Measurements from ENCODE around the gene MMRN2. TPM values are rescaled to one million over a fixed set of nuclear protein-coding genes. Genes with fewer than 3 reads are reported as not detected.
A peak's percentile ranks its signal among the peaks of the same experiment; 100 is the strongest.

MMRN2 gene
- total RNA-seq, 1 donor from 2014 or later: 0.27 TPM

DNA sequence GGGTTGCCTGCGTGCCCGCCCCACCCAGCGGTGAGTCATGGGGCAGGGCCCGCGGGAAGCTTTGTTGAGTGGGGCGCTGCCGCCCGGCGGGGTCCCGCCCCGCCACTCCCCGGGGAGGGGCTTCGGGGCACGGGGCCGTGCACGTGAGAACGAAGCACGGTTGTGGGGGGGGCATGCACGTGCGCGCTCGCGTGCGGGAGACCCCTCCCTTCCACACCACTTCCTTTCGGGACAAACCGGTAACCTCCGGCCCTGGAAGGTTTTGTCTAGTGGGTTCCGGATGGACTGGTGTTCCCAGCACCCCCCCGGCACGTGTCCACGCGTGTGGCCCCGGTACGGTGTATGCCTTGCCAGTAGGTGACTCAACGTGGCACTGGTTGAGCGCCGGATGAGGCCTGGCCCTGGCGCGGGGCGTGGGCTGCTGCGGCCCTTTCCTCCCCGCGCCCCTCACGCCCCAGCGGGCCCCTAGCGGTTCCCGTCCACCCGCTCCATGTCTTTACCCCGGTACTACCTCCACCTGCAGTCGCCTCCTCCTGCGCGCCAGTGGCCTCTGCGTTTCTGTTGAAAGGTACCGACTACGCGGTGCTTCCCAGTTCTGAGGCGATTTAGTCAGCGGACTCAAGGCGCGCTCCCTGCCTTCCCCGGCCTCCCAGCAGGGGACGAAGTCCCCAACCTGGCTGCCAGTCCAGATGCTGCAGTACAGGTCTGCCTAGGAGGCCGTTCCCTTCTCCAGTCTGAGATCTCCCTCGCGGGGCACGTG lies 14.0 kb upstream of the MMRN2 start:
- Mint-ChIP-seq H3K9me3 (no peaks in the 10 kb centered on the region), H3K27ac (peak overlapping the region; percentile 86), H3K4me1 (peaks cover 26% of the 10 kb centered on the region), H3K4me3 (peak overlapping the region; percentile 87), H3K36me3 (ENCODE audit: low read depth) (no peaks in the 10 kb centered on the region), H3K27me3 (peaks cover 4% of the 10 kb centered on the region)
- no peak for TF ChIP-seq CTCF (IDR thresholded peaks at IDR 0.05)
- intact Hi-C loops (cut with micrococcal nuclease): loop anchor here (1.0 to 5.0 kb wide), 5 partner anchors 124 to 1416 kb away; partner anchors contain the start of genes ATAD1, SHLD2 and WAPL
- CTCF ChIA-PET: interaction anchor here (1.0 kb wide), 1 partner anchor 32 kb away, joined by 3 read pairs; no protein-coding TSS in a partner anchor
- DNase-seq (peak; percentile 91), ATAC-seq (ENCODE audit: low read depth) (peak; percentile 88)
- POLR2A ChIA-PET: interaction anchor here (0.6 to 1.2 kb wide), 8 partner anchors 123 to 1550 kb away, joined by 3 to 23 read pairs (median 3); partner anchors contain the start of genes BMPR1A, GLUD1, MINPP1 and SHLD2

DNA sequence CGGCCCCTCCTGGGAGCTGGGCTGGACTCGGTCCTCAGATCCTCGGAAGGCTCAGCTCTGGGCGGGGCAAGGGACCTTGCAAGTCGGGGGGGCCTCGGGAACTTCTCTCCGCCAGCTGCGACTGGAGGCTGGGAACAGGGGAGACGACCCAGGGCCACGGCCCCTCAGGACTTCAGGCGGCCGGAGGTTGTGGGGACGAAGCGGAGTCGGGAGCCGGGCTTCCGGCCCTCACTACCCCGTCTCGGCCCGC lies 13.5 kb upstream of the MMRN2 start:
- Mint-ChIP-seq H3K27ac (peak overlapping the region; percentile 86), H3K36me3 (ENCODE audit: low read depth) (no peaks in the 10 kb centered on the region), H3K4me3 (peak overlapping the region; percentile 87), H3K9me3 (no peaks in the 10 kb centered on the region), H3K27me3 (peaks cover 4% of the 10 kb centered on the region), H3K4me1 (peaks cover 31% of the 10 kb centered on the region)
- TF ChIP-seq CTCF (IDR thresholded peaks at IDR 0.05): no peak
- CTCF ChIA-PET: interaction anchor here (1.0 kb wide), 1 partner anchor 32 kb away, joined by 3 read pairs; no protein-coding TSS in a partner anchor
- POLR2A ChIA-PET: interaction anchor here (0.6 to 1.2 kb wide), 9 partner anchors 31 to 1551 kb away, joined by 3 to 23 read pairs (median 3); partner anchors contain the start of genes BMPR1A, GLUD1, MINPP1 and SHLD2
- no peak for ATAC-seq (ENCODE audit: low read depth)
- no peak for DNase-seq
- intact Hi-C loops (cut with micrococcal nuclease): loop anchor here (1.0 to 5.0 kb wide), 5 partner anchors 124 to 1416 kb away; partner anchors contain the start of genes ATAD1, SHLD2 and WAPL

DNA sequence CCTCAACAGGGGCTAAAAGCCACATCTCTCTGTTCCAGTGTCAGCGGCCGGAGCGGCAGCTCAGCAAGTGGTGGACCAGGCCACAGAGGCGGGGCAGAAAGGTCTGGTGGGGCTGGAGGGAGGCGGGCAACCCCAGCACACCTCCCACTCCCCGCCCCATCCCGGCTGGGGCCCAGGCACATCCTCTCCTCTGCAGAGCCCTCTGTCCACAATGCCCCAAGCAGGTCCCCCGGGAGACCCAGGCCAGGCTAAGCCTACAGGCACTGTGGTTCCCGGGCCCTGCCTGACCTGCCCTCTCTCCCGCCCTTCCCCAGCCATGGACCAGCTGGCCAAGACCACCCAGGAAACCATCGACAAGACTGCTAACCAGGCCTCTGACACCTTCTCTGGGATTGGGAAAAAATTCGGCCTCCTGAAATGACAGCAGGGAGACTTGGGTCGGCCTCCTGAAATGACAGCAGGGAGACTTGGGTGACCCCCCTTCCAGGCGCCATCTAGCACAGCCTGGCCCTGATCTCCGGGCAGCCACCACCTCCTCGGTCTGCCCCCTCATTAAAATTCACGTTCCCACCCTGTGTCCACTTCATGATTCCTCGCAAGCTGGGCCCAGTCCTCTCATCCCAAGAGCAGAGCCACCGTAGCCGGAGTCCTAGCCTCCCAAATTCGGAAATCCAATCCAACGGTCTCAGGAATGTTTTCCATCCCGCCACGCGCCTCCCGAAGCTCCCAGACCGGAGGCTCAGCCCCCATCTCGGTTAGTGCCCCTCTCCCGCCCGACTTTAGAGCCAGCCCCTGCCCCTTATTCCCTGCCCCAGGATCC lies 13.0 kb upstream of the MMRN2 start:
- CTCF ChIA-PET: interaction anchor here (1.0 kb wide), 1 partner anchor 31 kb away, joined by 3 read pairs; no protein-coding TSS in a partner anchor
- Mint-ChIP-seq H3K27me3 (peaks cover 4% of the 10 kb centered on the region), H3K9me3 (no peaks in the 10 kb centered on the region), H3K27ac (peak overlapping the region; percentile 86), H3K4me3 (peak overlapping the region; percentile 87), H3K36me3 (ENCODE audit: low read depth) (no peaks in the 10 kb centered on the region), H3K4me1 (peaks cover 37% of the 10 kb centered on the region)
- intact Hi-C loops (cut with micrococcal nuclease): loop anchor here (2.0 to 5.0 kb wide), 4 partner anchors 448 to 1417 kb away; partner anchors contain the start of genes ATAD1 and WAPL
- no peak for ATAC-seq (ENCODE audit: low read depth)
- POLR2A ChIA-PET: interaction anchor here (0.7 to 1.2 kb wide), 9 partner anchors 10 to 1613 kb away, joined by 3 to 23 read pairs (median 3); partner anchors contain the start of genes BMPR1A, GLUD1, RNLS and SHLD2
- DNase-seq: no peak
- TF ChIP-seq CTCF (IDR thresholded peaks at IDR 0.05): no peak

DNA sequence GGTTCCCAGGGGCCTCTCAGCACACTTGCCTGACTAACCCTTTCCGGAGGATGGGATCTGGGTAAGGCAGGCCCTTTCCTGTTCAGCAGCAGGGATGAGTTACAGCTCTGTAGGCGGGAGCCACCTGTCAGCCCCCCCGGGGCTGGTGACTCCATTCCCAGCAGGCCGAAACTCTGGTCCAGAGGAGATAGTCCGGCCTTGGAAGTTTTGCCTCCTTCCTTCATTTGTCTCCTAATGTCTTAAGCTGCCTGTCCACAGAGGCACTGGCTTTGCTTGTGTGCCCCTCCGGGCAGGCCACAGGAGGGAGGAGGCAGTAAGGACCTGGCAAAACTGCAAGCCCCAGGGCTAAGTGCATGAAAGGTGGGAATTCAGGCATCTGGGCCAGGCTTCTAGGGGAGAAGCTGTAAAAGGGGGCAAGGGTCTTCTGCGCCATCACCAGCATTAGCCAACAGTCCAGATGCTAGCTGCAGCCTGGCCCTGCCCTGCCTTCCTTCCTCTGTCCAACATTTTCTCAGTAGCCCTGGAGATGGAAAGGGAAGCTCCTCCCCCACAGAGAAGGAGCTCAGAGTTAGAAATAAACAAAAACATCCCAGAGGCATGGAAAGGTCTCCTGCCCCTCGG lies 12.1 kb upstream of the MMRN2 start:
- no peak for DNase-seq
- H3K4me1 Mint-ChIP-seq: peaks cover 43% of the 10 kb centered on the region
- H3K9me3 Mint-ChIP-seq: no peaks in the 10 kb centered on the region
- H3K4me3 Mint-ChIP-seq: peak overlapping the region; percentile 87
- intact Hi-C loops (cut with micrococcal nuclease): loop anchor here (2.0 to 5.0 kb wide), 4 partner anchors 447 to 1418 kb away; partner anchors contain the start of genes ATAD1 and WAPL
- CTCF ChIA-PET: no interaction called here
- ATAC-seq (ENCODE audit: low read depth): no peak
- POLR2A ChIA-PET: interaction anchor here (0.6 to 1.1 kb wide), 3 partner anchors 11 to 1614 kb away, joined by 3 read pairs; partner anchors contain the start of gene RNLS
- no peak overlapping the region for H3K27ac Mint-ChIP-seq
- H3K27me3 Mint-ChIP-seq: peaks cover 6% of the 10 kb centered on the region
- no peak for TF ChIP-seq CTCF (IDR thresholded peaks at IDR 0.05)
- no peaks in the 10 kb centered on the region for H3K36me3 Mint-ChIP-seq (ENCODE audit: low read depth)

Measured in activated B cell treated with CpG ODN at 0.5 μM for 24 hours (primary cell).